ENCODE measurements around the gene NOX3. TPM values are rescaled to one million over a fixed set of nuclear protein-coding genes. Genes with fewer than 3 reads are reported as not detected.

NOX3 gene
- total and polyA plus RNA-seq, 2 of the 8 experiments (the other 6 are each of a cell fraction or from before 2014, with no cell fraction given), result not detected

DNA sequence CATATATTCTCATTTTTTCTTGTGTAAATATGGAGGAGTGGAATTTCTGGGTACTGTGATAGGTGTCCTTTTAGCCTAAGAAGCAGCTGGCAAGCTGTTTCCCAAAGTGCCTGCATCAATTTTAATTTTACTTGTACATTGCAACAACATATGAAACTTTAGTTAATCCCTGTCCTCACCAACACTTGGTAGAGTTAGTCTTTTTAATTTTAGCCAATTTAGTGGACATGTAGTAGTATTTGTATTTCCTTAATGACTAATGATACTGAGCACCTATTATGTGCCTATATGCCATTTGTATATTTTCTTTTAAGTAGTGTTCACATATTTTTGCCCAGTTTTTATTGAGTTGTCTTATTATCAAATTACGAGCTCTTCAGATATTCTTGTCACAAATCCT lies 46.8 kb upstream of the NOX3 start (continued):
- TF ChIP-seq, protein P1, sequence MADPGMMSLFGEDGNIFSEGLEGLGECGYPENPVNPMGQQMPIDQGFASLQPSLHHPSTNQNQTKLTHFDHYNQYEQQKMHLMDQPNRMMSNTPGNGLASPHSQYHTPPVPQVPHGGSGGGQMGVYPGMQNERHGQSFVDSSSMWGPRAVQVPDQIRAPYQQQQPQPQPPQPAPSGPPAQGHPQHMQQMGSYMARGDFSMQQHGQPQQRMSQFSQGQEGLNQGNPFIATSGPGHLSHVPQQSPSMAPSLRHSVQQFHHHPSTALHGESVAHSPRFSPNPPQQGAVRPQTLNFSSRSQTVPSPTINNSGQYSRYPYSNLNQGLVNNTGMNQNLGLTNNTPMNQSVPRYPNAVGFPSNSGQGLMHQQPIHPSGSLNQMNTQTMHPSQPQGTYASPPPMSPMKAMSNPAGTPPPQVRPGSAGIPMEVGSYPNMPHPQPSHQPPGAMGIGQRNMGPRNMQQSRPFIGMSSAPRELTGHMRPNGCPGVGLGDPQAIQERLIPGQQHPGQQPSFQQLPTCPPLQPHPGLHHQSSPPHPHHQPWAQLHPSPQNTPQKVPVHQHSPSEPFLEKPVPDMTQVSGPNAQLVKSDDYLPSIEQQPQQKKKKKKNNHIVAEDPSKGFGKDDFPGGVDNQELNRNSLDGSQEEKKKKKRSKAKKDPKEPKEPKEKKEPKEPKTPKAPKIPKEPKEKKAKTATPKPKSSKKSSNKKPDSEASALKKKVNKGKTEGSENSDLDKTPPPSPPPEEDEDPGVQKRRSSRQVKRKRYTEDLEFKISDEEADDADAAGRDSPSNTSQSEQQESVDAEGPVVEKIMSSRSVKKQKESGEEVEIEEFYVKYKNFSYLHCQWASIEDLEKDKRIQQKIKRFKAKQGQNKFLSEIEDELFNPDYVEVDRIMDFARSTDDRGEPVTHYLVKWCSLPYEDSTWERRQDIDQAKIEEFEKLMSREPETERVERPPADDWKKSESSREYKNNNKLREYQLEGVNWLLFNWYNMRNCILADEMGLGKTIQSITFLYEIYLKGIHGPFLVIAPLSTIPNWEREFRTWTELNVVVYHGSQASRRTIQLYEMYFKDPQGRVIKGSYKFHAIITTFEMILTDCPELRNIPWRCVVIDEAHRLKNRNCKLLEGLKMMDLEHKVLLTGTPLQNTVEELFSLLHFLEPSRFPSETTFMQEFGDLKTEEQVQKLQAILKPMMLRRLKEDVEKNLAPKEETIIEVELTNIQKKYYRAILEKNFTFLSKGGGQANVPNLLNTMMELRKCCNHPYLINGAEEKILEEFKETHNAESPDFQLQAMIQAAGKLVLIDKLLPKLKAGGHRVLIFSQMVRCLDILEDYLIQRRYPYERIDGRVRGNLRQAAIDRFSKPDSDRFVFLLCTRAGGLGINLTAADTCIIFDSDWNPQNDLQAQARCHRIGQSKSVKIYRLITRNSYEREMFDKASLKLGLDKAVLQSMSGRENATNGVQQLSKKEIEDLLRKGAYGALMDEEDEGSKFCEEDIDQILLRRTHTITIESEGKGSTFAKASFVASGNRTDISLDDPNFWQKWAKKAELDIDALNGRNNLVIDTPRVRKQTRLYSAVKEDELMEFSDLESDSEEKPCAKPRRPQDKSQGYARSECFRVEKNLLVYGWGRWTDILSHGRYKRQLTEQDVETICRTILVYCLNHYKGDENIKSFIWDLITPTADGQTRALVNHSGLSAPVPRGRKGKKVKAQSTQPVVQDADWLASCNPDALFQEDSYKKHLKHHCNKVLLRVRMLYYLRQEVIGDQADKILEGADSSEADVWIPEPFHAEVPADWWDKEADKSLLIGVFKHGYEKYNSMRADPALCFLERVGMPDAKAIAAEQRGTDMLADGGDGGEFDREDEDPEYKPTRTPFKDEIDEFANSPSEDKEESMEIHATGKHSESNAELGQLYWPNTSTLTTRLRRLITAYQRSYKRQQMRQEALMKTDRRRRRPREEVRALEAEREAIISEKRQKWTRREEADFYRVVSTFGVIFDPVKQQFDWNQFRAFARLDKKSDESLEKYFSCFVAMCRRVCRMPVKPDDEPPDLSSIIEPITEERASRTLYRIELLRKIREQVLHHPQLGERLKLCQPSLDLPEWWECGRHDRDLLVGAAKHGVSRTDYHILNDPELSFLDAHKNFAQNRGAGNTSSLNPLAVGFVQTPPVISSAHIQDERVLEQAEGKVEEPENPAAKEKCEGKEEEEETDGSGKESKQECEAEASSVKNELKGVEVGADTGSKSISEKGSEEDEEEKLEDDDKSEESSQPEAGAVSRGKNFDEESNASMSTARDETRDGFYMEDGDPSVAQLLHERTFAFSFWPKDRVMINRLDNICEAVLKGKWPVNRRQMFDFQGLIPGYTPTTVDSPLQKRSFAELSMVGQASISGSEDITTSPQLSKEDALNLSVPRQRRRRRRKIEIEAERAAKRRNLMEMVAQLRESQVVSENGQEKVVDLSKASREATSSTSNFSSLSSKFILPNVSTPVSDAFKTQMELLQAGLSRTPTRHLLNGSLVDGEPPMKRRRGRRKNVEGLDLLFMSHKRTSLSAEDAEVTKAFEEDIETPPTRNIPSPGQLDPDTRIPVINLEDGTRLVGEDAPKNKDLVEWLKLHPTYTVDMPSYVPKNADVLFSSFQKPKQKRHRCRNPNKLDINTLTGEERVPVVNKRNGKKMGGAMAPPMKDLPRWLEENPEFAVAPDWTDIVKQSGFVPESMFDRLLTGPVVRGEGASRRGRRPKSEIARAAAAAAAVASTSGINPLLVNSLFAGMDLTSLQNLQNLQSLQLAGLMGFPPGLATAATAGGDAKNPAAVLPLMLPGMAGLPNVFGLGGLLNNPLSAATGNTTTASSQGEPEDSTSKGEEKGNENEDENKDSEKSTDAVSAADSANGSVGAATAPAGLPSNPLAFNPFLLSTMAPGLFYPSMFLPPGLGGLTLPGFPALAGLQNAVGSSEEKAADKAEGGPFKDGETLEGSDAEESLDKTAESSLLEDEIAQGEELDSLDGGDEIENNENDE (IDR thresholded peaks at IDR 0.05; ENCODE audit: insufficient replicate concordance, low read length), result no peak
- no peak for TF ChIP-seq MAFK (IDR thresholded peaks at IDR 0.05; ENCODE audit: low read depth, low read length)
- TF ChIP-seq SUZ12 (IDR thresholded peaks at IDR 0.05; ENCODE audit: low read length), result no peak
